H1 (cell line): ENCODE results near the gene MAP7D2. TPM values are rescaled to one million over a fixed set of nuclear protein-coding genes. Genes with fewer than 3 reads are reported as not detected.

Experiments used
- CHD7 ChIP-seq: fragments of 300-600 bp; sonication (generic); IDR thresholded peaks from 2 replicates; pipeline ENCODE4 v1.7.1; 2012; ENCODE audit warnings: low read length, moderate library complexity, mild to moderate bottlenecking, inconsistent platforms; ENCODE audit not compliant: insufficient replicate concordance
- SP4 ChIP-seq: IDR thresholded peaks from 2 replicates; pipeline ENCODE4 v1.6.1; 2012; ENCODE audit warnings: low read length, inconsistent platforms
- TAF7 ChIP-seq: optimal IDR thresholded peaks from 2 replicates; pipeline ENCODE3; 2011; ENCODE audit warnings: low read depth, mild to moderate bottlenecking, inconsistent platforms, low read length, moderate library complexity, borderline replicate concordance
- polyA plus RNA-seq, 7 experiments: library from polyadenylated mRNA; depleted of rRNA in 3 of 7; stranded (reverse) in 5 of 7; unstranded in 2 of 7; fragments of >200 nt in 5 of 7; fragments of 200-250 nt in 2 of 7; gene quantifications; 1 replicate in 5 of 7; 2 replicates in 1 of 7; 4 replicates in 1 of 7; pipeline versions ENCODE4 v1.2.1 to v1.2.3, GENCODE V29; 2011 to 2013; ENCODE audit warnings: missing spikeins in 2 of 7, mixed read lengths in 2 of 7
- total RNA-seq: library from RNA; stranded (reverse); fragmentation: NEBNext Ultra II Directional; extraction: Animal tissue kit (Norgen Biotek cat#: 25700); gene quantifications from 2 replicates; pipeline ENCODE4 v1.2.1, GENCODE V29; 2021

Gene MAP7D2
- total and polyA plus RNA-seq, 2 of the 8 experiments (the other 6 are each of a cell fraction or from before 2014, with no cell fraction given), result 0.65 to 0.83 TPM

- TF ChIP-seq CHD7 (no peak), SP4 (no peak), TAF7 (no peak)
Observed at GRCh38 chrX:20118065-20118824, 1.5 kb upstream of the MAP7D2 start (continued).
